ENCODE data around the gene MECR.

Gene MECR

DNA sequence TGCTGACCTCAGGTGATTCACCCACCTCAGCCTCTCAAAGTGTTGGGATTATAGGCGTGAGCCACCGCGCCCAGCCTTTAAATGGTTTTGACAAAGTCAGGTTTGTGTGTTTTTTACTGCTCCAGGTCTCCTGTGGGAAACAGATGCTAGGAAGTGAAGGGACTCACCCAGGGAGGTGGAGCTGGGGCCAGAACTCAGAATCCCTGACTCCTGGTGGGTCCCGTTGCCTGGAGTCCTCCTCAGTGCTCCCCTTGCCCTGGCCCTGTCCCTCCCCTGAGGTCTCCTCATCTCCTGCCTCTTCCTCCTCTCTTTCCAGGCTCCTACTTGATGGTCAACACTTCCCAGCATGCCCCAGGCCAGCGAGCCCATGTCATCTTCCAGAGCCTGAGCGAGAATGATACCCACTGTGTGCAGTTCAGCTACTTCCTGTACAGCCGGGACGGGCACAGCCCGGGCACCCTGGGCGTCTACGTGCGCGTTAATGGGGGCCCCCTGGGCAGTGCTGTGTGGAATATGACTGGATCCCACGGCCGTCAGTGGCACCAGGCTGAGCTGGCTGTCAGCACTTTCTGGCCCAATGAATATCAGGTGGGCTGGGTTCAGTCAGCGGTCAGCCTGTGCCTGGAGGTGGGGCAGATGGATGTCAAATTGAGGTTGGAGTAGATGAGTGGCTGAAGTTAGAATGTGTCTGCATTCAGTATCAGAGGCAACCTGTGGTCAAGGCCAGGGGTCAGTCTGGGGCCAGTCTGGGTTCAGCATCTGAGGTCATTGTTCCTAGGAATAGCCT, 27.6 kb upstream of the MECR start:
- no peak for TF ChIP-seq CTCF (IDR thresholded peaks at IDR 0.05; ENCODE audit: low read depth, low read length)
- DNase-seq: no peak
- Histone ChIP-seq H3K9me3 (ENCODE audit: severe bottlenecking) (no peaks in the 10 kb centered on the region), H3K27me3 (ENCODE audit: insufficient read depth, low read depth, severe bottlenecking) (no peaks in the 10 kb centered on the region), H3K4me3 (ENCODE audit: low read depth, low read length) (no peak overlapping the region), H3K36me3 (peaks cover 23% of the 10 kb centered on the region), H3K27ac (no peak overlapping the region)

DNA sequence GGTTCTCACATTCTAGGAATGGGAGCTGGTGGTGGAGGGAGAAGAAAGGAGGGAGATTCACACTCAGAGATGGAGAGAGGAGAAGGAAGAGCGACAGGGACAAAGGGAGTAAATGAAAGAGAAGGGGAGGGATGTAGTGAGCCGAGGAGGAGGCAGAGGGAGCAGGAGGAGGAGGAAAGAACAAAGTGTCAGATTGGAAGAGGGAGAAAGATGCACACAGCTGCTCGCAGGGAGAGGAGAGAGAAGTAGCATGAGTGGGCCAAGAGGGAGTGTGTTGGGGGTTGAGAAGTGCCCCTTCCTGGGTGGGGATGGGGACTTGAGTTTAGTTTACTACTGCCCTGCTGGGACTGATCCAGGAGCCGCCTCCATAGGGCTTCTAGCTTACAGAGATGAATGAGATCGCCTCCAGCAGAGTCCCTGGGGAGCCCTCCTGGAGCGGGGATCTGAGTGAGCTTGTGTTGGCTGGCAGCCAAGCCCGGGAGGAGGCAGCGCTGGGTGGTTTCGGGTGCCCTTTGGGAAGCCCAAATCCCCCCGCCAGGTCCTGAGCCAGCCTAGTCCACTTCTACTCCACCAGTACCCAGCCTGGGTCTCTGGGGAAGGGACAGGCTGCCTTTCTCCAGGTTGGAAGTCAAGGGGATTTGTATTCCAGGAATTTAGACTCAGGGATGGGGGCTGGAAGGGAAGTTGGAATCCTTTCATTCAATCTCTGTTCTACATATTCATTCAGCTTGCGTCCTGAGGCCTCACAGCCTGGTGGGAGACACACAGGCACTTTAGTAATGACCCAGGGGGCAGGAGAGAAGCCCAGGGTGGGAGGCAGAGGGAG, 26.5 kb upstream of the MECR start:
- Histone ChIP-seq H3K27me3 (ENCODE audit: insufficient read depth, low read depth, severe bottlenecking) (no peaks in the 10 kb centered on the region), H3K27ac (peak overlapping the region; percentile 20), H3K9me3 (ENCODE audit: severe bottlenecking) (no peaks in the 10 kb centered on the region), H3K36me3 (peaks cover 12% of the 10 kb centered on the region), H3K4me3 (ENCODE audit: low read depth, low read length) (no peak overlapping the region)
- DNase-seq: peak; percentile 46
- TF ChIP-seq CTCF (IDR thresholded peaks at IDR 0.05; ENCODE audit: low read depth, low read length): no peak

DNA sequence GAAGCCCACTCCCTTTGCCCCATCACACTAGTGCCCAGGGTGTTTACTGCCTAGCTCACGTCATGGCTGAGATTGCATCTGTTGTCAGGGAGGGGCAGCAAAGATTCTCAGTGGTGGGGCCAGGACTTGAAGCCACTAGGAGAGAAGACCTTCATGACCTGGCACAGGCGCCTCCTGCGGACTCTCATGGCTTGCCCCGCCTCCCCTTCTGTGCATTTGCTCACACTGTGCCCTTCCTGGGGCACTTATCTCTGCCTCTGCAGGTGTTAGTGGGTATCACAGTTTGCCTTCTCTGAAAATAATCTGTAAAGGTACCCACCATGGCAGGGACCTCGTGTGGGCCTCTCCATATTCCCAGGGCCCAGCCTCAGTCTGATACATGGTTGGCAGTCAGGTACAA, 25.7 kb upstream of the MECR start:
- peak; percentile 72 for DNase-seq
- Histone ChIP-seq H3K36me3 (peaks cover 7% of the 10 kb centered on the region), H3K27me3 (ENCODE audit: insufficient read depth, low read depth, severe bottlenecking) (no peaks in the 10 kb centered on the region), H3K4me3 (ENCODE audit: low read depth, low read length) (no peak overlapping the region), H3K27ac (peak overlapping the region; percentile 20), H3K9me3 (ENCODE audit: severe bottlenecking) (no peaks in the 10 kb centered on the region)
- peak; percentile 30; the same call in 1 of the 2 replicates for TF ChIP-seq CTCF (IDR thresholded peaks at IDR 0.05; ENCODE audit: low read depth, low read length)

- TF ChIP-seq CTCF (IDR thresholded peaks at IDR 0.05; ENCODE audit: low read depth, low read length): no peak
- Histone ChIP-seq H3K9me3 (ENCODE audit: severe bottlenecking) (no peaks in the 10 kb centered on the region), H3K36me3 (no peaks in the 10 kb centered on the region), H3K27me3 (ENCODE audit: insufficient read depth, low read depth, severe bottlenecking) (no peaks in the 10 kb centered on the region), H3K4me3 (ENCODE audit: low read depth, low read length) (no peak overlapping the region), H3K27ac (no peak overlapping the region)
- no peak for DNase-seq
These were observed 24.5 kb upstream of the MECR start for GRCh38 chr1:29255134-29255666.

GRCh38 chr1:29254346-29254745, 23.6 kb upstream of the MECR start:
- Histone ChIP-seq H3K36me3 (no peaks in the 10 kb centered on the region), H3K9me3 (ENCODE audit: severe bottlenecking) (no peaks in the 10 kb centered on the region), H3K27me3 (ENCODE audit: insufficient read depth, low read depth, severe bottlenecking) (no peaks in the 10 kb centered on the region), H3K27ac (no peak overlapping the region), H3K4me3 (ENCODE audit: low read depth, low read length) (no peak overlapping the region)
- TF ChIP-seq CTCF (IDR thresholded peaks at IDR 0.05; ENCODE audit: low read depth, low read length): no peak
- DNase-seq: no peak

All from WERI-Rb-1 (cell line).